Non-pigmented ciliary epithelial cell (primary cell): ENCODE results near the gene PKD2L1.
A peak's percentile ranks its signal among the peaks of the same experiment; 100 is the strongest.
"Not testable (repeated sequence)": the region's sequence is repeated elsewhere in the genome, so short reads cannot be mapped to it uniquely, and the experiment has no call there.

Experiments
- DNase-seq: peaks from one replicate; pipeline ENCODE4 v3.0.0-alpha.2; 2010; ENCODE audit warnings: low read depth

Gene PKD2L1

GRCh38 chr10:100286051-100287033, 43.7 kb downstream of the PKD2L1 start, which contains the start of gene BLOC1S2:
BLOC1S2 (minus strand) TSS chr10:100286680; CDS start chr10:100286659, 21 bp downstream.
- peak; percentile 87 for DNase-seq

GRCh38 chr10:100285326-100285725, 44.7 kb downstream of the PKD2L1 start:
- DNase-seq = not testable (repeated sequence)

- no peak for DNase-seq
These were observed 47.1 kb downstream of the PKD2L1 start for GRCh38 chr10:100282907-100283306.

- DNase-seq = not testable (repeated sequence)
These were observed 53.1 kb downstream of the PKD2L1 start for GRCh38 chr10:100276971-100277370.

- peak; percentile 67 for DNase-seq
These were observed 62.6 kb downstream of the PKD2L1 start, which contains the start of gene CWF19L1 for GRCh38 chr10:100267239-100268104. CWF19L1 (minus strand) TSS chr10:100267638; CDS start chr10:100267593, 45 bp downstream.

- DNase-seq = no peak
These were observed 64.1 kb downstream of the PKD2L1 start for GRCh38 chr10:100265821-100266485.

GRCh38 chr10:100254191-100254590, 75.8 kb downstream of the PKD2L1 start:
- DNase-seq = no peak

- no peak for DNase-seq
These were observed 77.0 kb downstream of the PKD2L1 start for GRCh38 chr10:100253041-100253440.

- DNase-seq = no peak
These were observed 81.2 kb downstream of the PKD2L1 start for GRCh38 chr10:100248820-100249219.

GRCh38 chr10:100245484-100246220, 84.4 kb downstream of the PKD2L1 start:
- DNase-seq = peak; percentile 22

GRCh38 chr10:100239851-100240250, 90.2 kb downstream of the PKD2L1 start:
- no peak for DNase-seq

- DNase-seq = no peak
These were observed 91.6 kb downstream of the PKD2L1 start for GRCh38 chr10:100238429-100238828.
